HG03108 (cell line): ENCODE measurements around the gene ST13.
"Not testable (repeated sequence)": the region's sequence is repeated elsewhere in the genome, so short reads cannot be mapped to it uniquely, and the experiment has no call there.

Experiments
- ATAC-seq: cut with Tn5 transposase; IDR thresholded peaks from one replicate; pipeline ENCODE4 v1.9.1; 2021; ENCODE audit warnings: moderate library complexity; ENCODE audit not compliant: unreplicated experiment

Gene ST13

GRCh38 chr22:40789131-40789530 is 67.3 kb downstream of the ST13 start:
- ATAC-seq: no peak

DNA sequence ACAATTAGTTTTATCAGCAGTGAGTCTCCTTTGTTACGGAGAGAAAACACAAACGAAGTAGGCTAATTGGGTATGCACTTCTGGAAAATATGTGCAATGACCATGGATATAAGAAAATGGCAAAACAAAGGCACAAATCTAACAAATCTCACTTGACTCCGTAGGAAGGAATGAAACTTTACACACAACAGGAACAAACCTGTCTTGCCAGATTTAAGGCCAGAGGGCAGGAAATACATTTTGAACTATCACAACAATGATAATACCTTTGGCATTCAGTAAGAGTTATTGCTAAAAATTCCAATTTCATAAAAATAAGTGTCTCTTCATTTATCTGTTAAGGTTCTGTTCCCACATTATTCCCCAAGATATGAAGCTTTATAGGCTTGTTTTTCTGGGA is 73.9 kb downstream of the ST13 start:
- no peak for ATAC-seq

DNA sequence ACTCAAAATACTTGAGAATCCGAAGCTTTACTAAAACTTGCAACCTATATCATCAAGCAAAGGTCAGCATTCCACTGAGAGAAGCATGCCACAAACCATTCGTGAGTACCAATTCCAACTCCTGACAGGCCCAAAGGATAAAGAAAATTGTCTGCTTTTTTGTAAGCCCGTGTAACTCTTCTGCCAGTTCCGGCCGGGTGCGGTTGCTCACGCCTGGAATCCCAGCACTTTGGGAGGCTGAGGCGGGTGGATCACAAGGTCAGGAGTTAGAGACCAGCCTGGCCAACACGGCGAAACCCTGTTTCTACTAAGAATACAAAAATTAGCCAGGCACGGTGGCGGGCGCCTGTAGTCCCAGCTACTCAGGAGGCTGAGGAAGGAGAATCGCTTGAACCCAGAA is 74.7 kb downstream of the ST13 start:
- not testable (repeated sequence) for ATAC-seq
